H1 (cell line): ENCODE measurements around the gene DSCAM. TPM values are rescaled to one million over a fixed set of nuclear protein-coding genes. Genes with fewer than 3 reads are reported as not detected.

Source experiments
- CTCF ChIA-PET: fragments of 300-600 bp; sonication (Branson Sonifier 250); formaldehyde crosslinking; loops from one replicate; lab custom pipeline; 2021; ENCODE audit not compliant: partially characterized antibody; lab: Charles Lee
- POLR2A ChIA-PET: fragments of 300-600 bp; sonication (Branson Sonifier 250); formaldehyde crosslinking; loops from one replicate; lab custom pipeline; 2021; ENCODE audit warnings: inconsistent platforms; ENCODE audit not compliant: partially characterized antibody; lab: Charles Lee
- DNase-seq, 2 experiments: peaks; one replicate each; pipeline versions ENCODE4 v3.0.0 to v3.0.0-alpha.2; 2010 to 2022; ENCODE audit warnings: low spot score in 2 of 2, low read depth in 1 of 2, mixed read lengths in 1 of 2
- FAIRE-seq: peaks from 2 replicates; lab custom pipeline; 2011; peaks lifted over from hg19 to GRCh38; lab: Jason Lieb, UNC
- H2AFZ ChIP-seq: 2 replicates; pipeline ENCODE4 v1.8.1; 2012; ENCODE audit warnings: low read length, inconsistent platforms
- H2AK5ac ChIP-seq: 2 replicates; pipeline ENCODE4 v1.6.1; 2013; ENCODE audit warnings: low read depth, low read length
- H2BK120ac ChIP-seq: replicated peaks from 2 replicates; pipeline ENCODE3; 2013; ENCODE audit warnings: low read depth, low read length, inconsistent platforms
- H2BK12ac ChIP-seq: 2 replicates; pipeline ENCODE4 v1.6.1; 2013; ENCODE audit warnings: low read depth, low read length
- H2BK15ac ChIP-seq: 2 replicates; pipeline ENCODE4 v1.6.1; 2013; ENCODE audit warnings: low read length
- H2BK20ac ChIP-seq: 2 replicates; pipeline ENCODE4 v1.6.1; 2013; ENCODE audit warnings: low read length
- H2BK5ac ChIP-seq: 2 replicates; pipeline ENCODE4 v1.6.1; 2013; ENCODE audit warnings: low read depth, low read length
- H3K14ac ChIP-seq: 2 replicates; pipeline ENCODE4 v1.6.1; 2013; ENCODE audit warnings: inconsistent platforms; ENCODE audit not compliant: insufficient read length
- H3K18ac ChIP-seq: 2 replicates; pipeline ENCODE4 v1.6.1; 2013; ENCODE audit warnings: low read length; ENCODE audit errors: extremely low read depth
- H3K23ac ChIP-seq: 2 replicates; pipeline ENCODE4 v1.6.1; 2013; ENCODE audit warnings: inconsistent platforms; ENCODE audit not compliant: insufficient read length
- H3K23me2 ChIP-seq: 2 replicates; pipeline ENCODE4 v1.6.1; 2013; ENCODE audit warnings: low read depth, low read length
- H3K27ac ChIP-seq: 2 replicates; pipeline ENCODE4 v1.6.1; 2011; ENCODE audit warnings: low read depth, low read length, inconsistent platforms
- H3K27me3 ChIP-seq, 4 experiments: replicated peaks in 1 of 4; 1 replicate in 1 of 4; 2 replicates in 3 of 4; pipeline versions ENCODE4 v1.6.1 to v1.8.1; 2011 to 2013; ENCODE audit warnings: low read length in 3 of 4, mild to moderate bottlenecking in 3 of 4, inconsistent platforms in 2 of 4, mixed read lengths in 2 of 4, moderate library complexity in 1 of 4; ENCODE audit not compliant: control insufficient read depth in 3 of 4, insufficient read depth in 3 of 4; ENCODE audit errors: extremely low read depth in 1 of 4
- H3K36me3 ChIP-seq, 4 experiments: 2 replicates each; pipeline versions ENCODE4 v1.6.1 to v1.8.1; 2011 to 2013; ENCODE audit warnings: mild to moderate bottlenecking in 4 of 4, low read length in 3 of 4, moderate library complexity in 2 of 4, control low read depth in 1 of 4, inconsistent platforms in 1 of 4; ENCODE audit not compliant: insufficient read depth in 4 of 4, control insufficient read depth in 2 of 4
- H3K4ac ChIP-seq: replicated peaks from 2 replicates; pipeline ENCODE3; 2013; ENCODE audit warnings: low read length, low read depth, mixed read lengths, inconsistent platforms; ENCODE audit not compliant: insufficient read length
- H3K4me1 ChIP-seq, 4 experiments: replicated peaks in 1 of 4; 1 replicate in 1 of 4; 2 replicates in 3 of 4; pipeline versions ENCODE4 v1.6.1 to v1.8.1; 2011 to 2013; ENCODE audit warnings: low read length in 3 of 4, inconsistent platforms in 2 of 4, mixed read lengths in 1 of 4; ENCODE audit not compliant: insufficient read depth in 4 of 4, control insufficient read depth in 3 of 4
- H3K4me2 ChIP-seq, 2 experiments: 2 replicates each; pipeline versions ENCODE4 v1.6.1 to v1.8.1; 2011 to 2013; ENCODE audit warnings: low read depth in 2 of 2, low read length in 2 of 2, control low read depth in 1 of 2, inconsistent platforms in 1 of 2, mild to moderate bottlenecking in 1 of 2; ENCODE audit not compliant: insufficient read depth in 1 of 2
- H3K4me3 ChIP-seq, 4 experiments: fragments of 200-600, 300-600 bp in 1 of 4; sonication (generic), shearing (Covaris generic), sonication (Bioruptor Twin) in 1 of 4; 2 replicates each; pipeline versions ENCODE4 v1.5.1 to v1.8.1; 2011 to 2016; ENCODE audit warnings: low read length in 4 of 4, low read depth in 3 of 4, control low read depth in 2 of 4, inconsistent platforms in 2 of 4, mild to moderate bottlenecking in 2 of 4, mixed read lengths in 1 of 4, moderate library complexity in 1 of 4; ENCODE audit not compliant: insufficient read depth in 2 of 4; ENCODE audit errors: extremely low read depth in 1 of 4
- H3K56ac ChIP-seq: replicated peaks from 2 replicates; pipeline ENCODE3; 2013; ENCODE audit warnings: low read depth, mild to moderate bottlenecking, mixed read lengths, low read length, inconsistent platforms; ENCODE audit not compliant: insufficient read length
- H3K79me1 ChIP-seq: 2 replicates; pipeline ENCODE4 v1.6.1; 2013; ENCODE audit warnings: low read depth, low read length, control low read depth
- H3K79me2 ChIP-seq, 2 experiments: 2 replicates each; pipeline versions ENCODE4 v1.6.1 to v1.8.1; 2012 to 2013; ENCODE audit warnings: low read length in 2 of 2, mild to moderate bottlenecking in 2 of 2, inconsistent platforms in 1 of 2; ENCODE audit not compliant: insufficient read depth in 2 of 2, control insufficient read depth in 1 of 2
- H3K9ac ChIP-seq, 4 experiments: replicated peaks in 1 of 4; 1 replicate in 1 of 4; 2 replicates in 3 of 4; pipeline versions ENCODE4 v1.6.1 to v1.8.1; 2011 to 2013; ENCODE audit warnings: low read depth in 3 of 4, low read length in 3 of 4, control low read depth in 2 of 4, mild to moderate bottlenecking in 2 of 4, moderate library complexity in 2 of 4, inconsistent platforms in 1 of 4; ENCODE audit errors: extremely low read depth in 1 of 4
- H3K9me3 ChIP-seq, 2 experiments: 2 replicates each; pipeline versions ENCODE4 v1.6.1 to v1.8.1; 2012 to 2013; ENCODE audit warnings: mild to moderate bottlenecking in 2 of 2, moderate library complexity in 2 of 2, control low read depth in 1 of 2, inconsistent platforms in 1 of 2, low read depth in 1 of 2, low read length in 1 of 2, mixed read lengths in 1 of 2; ENCODE audit not compliant: insufficient read depth in 2 of 2
- H4K20me1 ChIP-seq, 2 experiments: replicated peaks in 1 of 2; 2 replicates each; pipeline versions ENCODE3 to v1.8.1; 2011 to 2013; ENCODE audit warnings: inconsistent platforms in 2 of 2, low read length in 2 of 2, mild to moderate bottlenecking in 1 of 2; ENCODE audit not compliant: insufficient read depth in 2 of 2, control insufficient read depth in 1 of 2
- H4K5ac ChIP-seq: 2 replicates; pipeline ENCODE4 v1.6.1; 2013; ENCODE audit warnings: low read length, low read depth, mixed read lengths, inconsistent platforms; ENCODE audit not compliant: insufficient read length
- H4K8ac ChIP-seq: 2 replicates; pipeline ENCODE4 v1.8.0; 2013; ENCODE audit warnings: mild to moderate bottlenecking, moderate library complexity, low read length, inconsistent platforms; ENCODE audit not compliant: insufficient read depth; ENCODE audit errors: extremely low read depth
- H4K91ac ChIP-seq: replicated peaks from 2 replicates; pipeline ENCODE3; 2013; ENCODE audit warnings: low read length, mixed read lengths, inconsistent platforms; ENCODE audit not compliant: insufficient read length
- BCL11A ChIP-seq, 2 experiments: IDR thresholded peaks; one replicate each; pipeline ENCODE4 v1.6.1; 2011; ENCODE audit warnings: low read depth in 2 of 2, low read length in 2 of 2, mild to moderate bottlenecking in 2 of 2
- RAD21 ChIP-seq, 2 experiments: IDR thresholded peaks in 1 of 2; conservative IDR thresholded peaks in 1 of 2; 2 replicates each; pipeline ENCODE4 v1.6.1; 2011; ENCODE audit warnings: low read depth in 2 of 2, low read length in 2 of 2, improper control_type of control experiment in 1 of 2, inconsistent platforms in 1 of 2, mild to moderate bottlenecking in 1 of 2, moderate library complexity in 1 of 2
- WGBS, 2 experiments: shearing (Covaris generic) in 1 of 2; methylation state at CpG; one replicate each; pipeline versions ENCODE4 v1.1.6 to v1.1.7; 2013 to 2015; ENCODE audit warnings: low lambda C conversion rate in 2 of 2, mixed read lengths in 2 of 2, inconsistent platforms in 1 of 2, low coverage in 1 of 2, missing lambda C conversion rate in 1 of 2; ENCODE audit not compliant: insufficient replicate concordance in 2 of 2, insufficient coverage in 1 of 2, insufficient read length in 1 of 2; ENCODE audit errors: extremely low coverage in 1 of 2, missing lambda C conversion rate in 1 of 2; 5-methylcytosine and 5-hydroxymethylcytosine counted together
- polyA plus RNA-seq, 7 experiments: library from polyadenylated mRNA; depleted of rRNA in 3 of 7; stranded (reverse) in 5 of 7; unstranded in 2 of 7; fragments of >200 nt in 5 of 7; fragments of 200-250 nt in 2 of 7; gene quantifications; 1 replicate in 5 of 7; 2 replicates in 1 of 7; 4 replicates in 1 of 7; pipeline versions ENCODE4 v1.2.1 to v1.2.3, GENCODE V29; 2011 to 2013; ENCODE audit warnings: missing spikeins in 2 of 7, mixed read lengths in 2 of 7
- total RNA-seq: library from RNA; stranded (reverse); fragmentation: NEBNext Ultra II Directional; extraction: Animal tissue kit (Norgen Biotek cat#: 25700); gene quantifications from 2 replicates; pipeline ENCODE4 v1.2.1, GENCODE V29; 2021

The DSCAM gene
- total and polyA plus RNA-seq, 2 of the 8 experiments (the other 6 are each of a cell fraction or from before 2014, with no cell fraction given) = 0.02 to 0.15 TPM

DNA sequence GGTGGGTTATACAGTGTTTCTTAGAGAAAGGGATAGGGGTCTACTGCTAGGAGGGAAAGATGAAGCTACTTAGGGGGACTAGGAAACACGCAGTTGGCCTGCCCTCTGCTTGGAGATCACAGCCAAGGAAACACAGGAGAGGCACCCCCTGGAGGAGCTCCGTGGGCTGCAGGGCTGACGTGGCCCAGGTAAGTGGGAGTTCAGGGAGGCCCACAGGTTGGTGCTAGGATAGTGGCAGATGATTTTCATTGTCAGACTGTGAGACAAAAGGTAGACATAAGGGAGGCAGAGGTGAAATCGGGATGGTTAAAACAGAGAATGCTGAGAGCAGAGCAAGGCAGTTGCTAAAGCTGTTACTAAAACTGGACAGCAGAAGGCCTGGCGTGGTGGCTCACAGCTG is 463.0 kb downstream of the DSCAM start:
- no peak overlapping the region for H2BK15ac ChIP-seq
- no peaks in the 10 kb centered on the region for H3K36me3 ChIP-seq
- H3K4me1 ChIP-seq = no peaks in the 10 kb centered on the region
- H2AK5ac ChIP-seq = no peak overlapping the region
- H3K79me1 ChIP-seq = no peaks in the 10 kb centered on the region
- no peak for TF ChIP-seq BCL11A (IDR thresholded peaks at IDR 0.05; ENCODE audit: low read depth in 2 of 2, low read length in 2 of 2)
- TF ChIP-seq RAD21 (IDR thresholded peaks at IDR 0.05 in 1 of 2, conservative IDR thresholded peaks at IDR 0.05 in 1 of 2; ENCODE audit: low read depth in 2 of 2, low read length in 2 of 2) = peak in 1 of 2 experiments; percentile 3; a peak in 1 of 4 replicates
- H3K9me3 ChIP-seq = no peaks in the 10 kb centered on the region
- no peak overlapping the region for H4K8ac ChIP-seq
- H2BK20ac ChIP-seq = no peak overlapping the region
- ChIA-PET POLR2A (no interaction called here), CTCF (interaction anchor here (0.9 to 1.2 kb wide), 2 partner anchors 237 to 240 kb away, joined by 3 to 4 read pairs; no protein-coding TSS in a partner anchor)
- H3K79me2 ChIP-seq = no peaks in the 10 kb centered on the region
- no peak overlapping the region for H3K4ac ChIP-seq
- H3K23ac ChIP-seq = no peak overlapping the region
- H3K56ac ChIP-seq = no peak overlapping the region
- H2BK5ac ChIP-seq = no peak overlapping the region
- H4K91ac ChIP-seq = no peak overlapping the region
- H3K4me2 ChIP-seq = no peak overlapping the region
- FAIRE-seq (no peak), DNase-seq (no peak)
- no peak overlapping the region for H3K18ac ChIP-seq
- H2BK12ac ChIP-seq = no peak overlapping the region
- H3K27me3 ChIP-seq = no peaks in the 10 kb centered on the region; a peak in 1 of 7 replicates
- WGBS, 2 experiments = 97% methylated on average over 5 of the region's 5 CpGs; no CpG with 5 or more reads in 1 of the 2 experiments
- H3K23me2 ChIP-seq = no peaks in the 10 kb centered on the region; the same call in 1 of the 2 replicates
- H4K20me1 ChIP-seq = no peaks in the 10 kb centered on the region
- H2BK120ac ChIP-seq = no peak overlapping the region
- H3K9ac ChIP-seq = no peak overlapping the region
- no peak overlapping the region for H4K5ac ChIP-seq
- H3K27ac ChIP-seq = no peak overlapping the region
- H3K14ac ChIP-seq = no peak overlapping the region
- H2AFZ ChIP-seq = no peak overlapping the region
- H3K4me3 ChIP-seq = no peak overlapping the region
